Activated naive CD8-positive, alpha-beta T cell treated with anti-CD3 and anti-CD28 coated beads, Interleukin-2, amount 10 ng/mL, durations not matched to agents 7 days and 5 days (primary cell): ENCODE measurements around the gene MCU. TPM values are rescaled to one million over a fixed set of nuclear protein-coding genes. Genes with fewer than 3 reads are reported as not detected.
A peak's percentile ranks its signal among the peaks of the same experiment; 100 is the strongest.

Experiments
- ATAC-seq: fragments of 150-1000 bp; cut with Tn5 transposase; one replicate; pipeline ENCODE4 v1.10.0; 2021; ENCODE audit warnings: low read depth, moderate library complexity
- POLR2A ChIA-PET: fragments of 350-600 bp; sonication (Branson Sonifier 250); formaldehyde crosslinking; loops from one replicate; lab custom pipeline; 2021; ENCODE audit warnings: antibody characterized with exemption; lab: Charles Lee
- DNase-seq: peaks from one replicate; pipeline ENCODE4 v3.0.0; 2021
- H3K27ac Mint-ChIP-seq: one replicate; pipeline ENCODE4 v1.8.0; 2022; ENCODE audit warnings: mild to moderate bottlenecking, mixed read lengths
- H3K27me3 Mint-ChIP-seq: one replicate; pipeline ENCODE4 v1.8.0; 2022; ENCODE audit warnings: mild to moderate bottlenecking, moderate library complexity, mixed read lengths
- H3K36me3 Mint-ChIP-seq: one replicate; pipeline ENCODE4 v1.8.0; 2021; ENCODE audit warnings: mild to moderate bottlenecking, mixed read lengths
- H3K4me1 Mint-ChIP-seq: one replicate; pipeline ENCODE4 v1.8.0; 2021; ENCODE audit warnings: mixed read lengths
- H3K4me3 Mint-ChIP-seq: one replicate; pipeline ENCODE4 v1.8.0; 2022; ENCODE audit warnings: mild to moderate bottlenecking, moderate library complexity, mixed read lengths
- H3K9me3 Mint-ChIP-seq: one replicate; pipeline ENCODE4 v1.8.0; 2021; ENCODE audit warnings: mixed read lengths
- total RNA-seq, 2 experiments: library from RNA; stranded (reverse); gene quantifications; one replicate each; pipeline ENCODE4 v1.2.3, GENCODE V29; 2021

MCU gene
- total RNA-seq, 2 experiments from 2014 or later, result 12.2 to 14.3 TPM

DNA sequence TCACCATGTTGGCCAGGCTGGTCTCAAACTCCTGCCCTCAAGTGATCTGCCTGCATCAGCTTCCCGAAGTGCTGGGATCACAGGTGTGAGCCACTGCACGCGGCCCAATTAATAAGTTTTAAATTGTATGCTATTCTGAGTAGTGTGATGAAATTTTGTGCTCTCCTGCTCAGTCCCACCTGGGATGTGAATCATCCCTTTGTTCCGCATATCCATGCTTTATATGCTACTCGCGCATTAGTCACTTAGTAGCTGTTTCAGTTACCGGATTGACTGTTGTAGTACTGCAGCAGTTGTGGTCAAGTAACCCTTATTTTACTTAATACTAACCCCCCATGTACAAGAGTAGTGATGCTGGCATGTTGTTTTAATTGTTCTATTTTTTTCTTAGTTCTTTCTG, 154.3 kb downstream of the MCU start:
- peaks cover 5% of the 10 kb centered on the region for H3K36me3 Mint-ChIP-seq
- no peak overlapping the region for H3K4me3 Mint-ChIP-seq
- H3K27me3 Mint-ChIP-seq, result no peaks in the 10 kb centered on the region
- H3K27ac Mint-ChIP-seq, result no peak overlapping the region
- no peaks in the 10 kb centered on the region for H3K4me1 Mint-ChIP-seq
- DNase-seq (no peak), ATAC-seq (no peak)
- peaks cover 2% of the 10 kb centered on the region for H3K9me3 Mint-ChIP-seq
- POLR2A ChIA-PET, result no interaction called here

DNA sequence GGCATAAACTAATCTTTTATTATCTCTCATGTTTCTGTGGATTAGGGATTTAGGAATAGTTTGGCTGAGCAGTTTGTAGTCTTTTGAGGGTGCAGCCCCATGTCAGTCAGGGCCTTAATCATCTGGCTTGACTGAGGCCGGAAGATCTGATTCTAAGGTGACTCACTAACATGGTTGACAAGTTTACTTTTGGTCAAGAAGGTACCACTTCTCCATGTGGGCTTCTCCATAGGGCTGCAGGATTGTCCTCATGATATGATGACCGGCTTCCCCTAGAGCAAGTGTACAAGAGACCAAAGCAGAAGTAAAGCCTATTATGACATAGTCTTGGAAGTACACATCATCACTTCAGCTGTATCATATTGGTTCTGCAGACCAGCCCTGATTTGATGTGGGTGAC, 155.7 kb downstream of the MCU start:
- Mint-ChIP-seq H3K4me1 (no peaks in the 10 kb centered on the region), H3K27me3 (no peaks in the 10 kb centered on the region), H3K4me3 (no peak overlapping the region), H3K36me3 (peaks cover 7% of the 10 kb centered on the region), H3K9me3 (peaks cover 4% of the 10 kb centered on the region), H3K27ac (no peak overlapping the region)
- ATAC-seq (no peak), DNase-seq (no peak)
- POLR2A ChIA-PET, result no interaction called here

DNA sequence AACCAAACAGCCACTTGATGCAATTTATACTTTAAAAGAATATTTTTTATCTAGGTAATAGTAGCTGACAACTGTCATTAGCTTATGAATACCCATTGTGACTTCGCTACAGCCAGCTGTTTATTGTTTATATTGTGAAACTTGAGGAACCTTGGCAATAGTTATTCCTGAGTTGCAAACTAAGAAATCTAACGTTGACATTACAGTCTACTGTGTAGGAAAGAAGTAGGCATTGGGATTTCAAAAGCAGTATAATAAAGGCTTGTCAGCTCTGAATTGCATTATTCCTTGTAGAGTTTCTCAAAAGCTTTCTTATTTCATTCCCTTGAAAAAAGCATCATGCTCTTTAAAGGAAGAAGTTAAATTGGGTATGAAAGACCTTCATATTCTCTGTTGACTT, 158.9 kb downstream of the MCU start:
- POLR2A ChIA-PET, result no interaction called here
- Mint-ChIP-seq H3K36me3 (peaks cover 7% of the 10 kb centered on the region), H3K9me3 (peaks cover 4% of the 10 kb centered on the region), H3K4me3 (no peak overlapping the region), H3K27ac (no peak overlapping the region), H3K27me3 (no peaks in the 10 kb centered on the region), H3K4me1 (no peaks in the 10 kb centered on the region)
- ATAC-seq, result no peak
- no peak for DNase-seq

DNA sequence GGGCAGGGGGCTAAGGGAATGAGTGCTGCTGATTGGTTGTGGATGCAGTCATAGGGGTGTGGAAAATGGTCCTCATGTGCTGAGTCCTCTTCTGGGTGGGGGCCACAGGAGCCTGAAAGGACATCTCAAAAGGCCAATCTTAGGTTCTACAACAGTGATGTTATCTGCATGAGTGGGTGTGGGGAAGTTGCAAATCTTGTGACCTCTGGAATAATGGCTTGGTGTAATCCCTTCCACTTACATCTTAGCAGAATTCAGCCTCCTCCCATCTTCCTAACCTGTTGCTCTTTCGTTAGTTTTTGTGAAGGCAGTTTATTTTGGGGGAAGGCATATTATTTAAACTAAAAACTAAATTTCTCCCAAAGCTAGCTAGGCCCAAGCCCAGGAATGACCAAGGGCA, 159.6 kb downstream of the MCU start:
- Mint-ChIP-seq H3K27ac (no peak overlapping the region), H3K9me3 (peaks cover 4% of the 10 kb centered on the region), H3K36me3 (peaks cover 7% of the 10 kb centered on the region), H3K4me3 (no peak overlapping the region), H3K27me3 (no peaks in the 10 kb centered on the region), H3K4me1 (no peaks in the 10 kb centered on the region)
- ATAC-seq (no peak), DNase-seq (no peak)
- POLR2A ChIA-PET, result no interaction called here

DNA sequence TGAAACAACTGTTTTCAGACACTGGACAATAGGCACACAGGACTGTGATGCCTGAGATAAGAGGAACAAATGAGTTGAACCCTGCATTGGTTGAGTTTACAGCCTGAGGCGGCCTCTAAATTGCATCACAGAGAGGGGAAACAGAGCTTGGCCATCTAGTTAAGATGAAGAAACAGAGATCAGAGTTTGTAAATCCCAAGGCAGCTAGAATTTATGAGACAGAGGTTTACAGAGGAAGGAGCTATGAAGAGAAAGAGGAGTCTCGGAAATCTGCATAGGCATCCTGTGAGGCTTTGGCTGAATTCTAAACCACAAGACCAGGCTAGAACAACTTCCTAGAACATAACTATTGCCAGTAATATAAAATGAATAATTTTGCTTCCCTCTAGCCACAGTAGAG, 160.6 kb downstream of the MCU start:
- H3K27ac Mint-ChIP-seq, result no peak overlapping the region
- no peak for ATAC-seq
- POLR2A ChIA-PET, result no interaction called here
- no peak overlapping the region for H3K4me3 Mint-ChIP-seq
- no peaks in the 10 kb centered on the region for H3K27me3 Mint-ChIP-seq
- peaks cover 7% of the 10 kb centered on the region for H3K36me3 Mint-ChIP-seq
- peaks cover 4% of the 10 kb centered on the region for H3K9me3 Mint-ChIP-seq
- no peak for DNase-seq
- H3K4me1 Mint-ChIP-seq, result no peaks in the 10 kb centered on the region

- peaks cover 2% of the 10 kb centered on the region for H3K9me3 Mint-ChIP-seq
Measured at GRCh38 chr10:72855129-72855528, 163.2 kb downstream of the MCU start.

GRCh38 chr10:72855790-72856189, 163.8 kb downstream of the MCU start:
- no peak overlapping the region for H3K27ac Mint-ChIP-seq
- ATAC-seq (no peak), DNase-seq (no peak)
- H3K9me3 Mint-ChIP-seq, result peaks cover 2% of the 10 kb centered on the region
- H3K27me3 Mint-ChIP-seq, result no peaks in the 10 kb centered on the region
- peaks cover 2% of the 10 kb centered on the region for H3K36me3 Mint-ChIP-seq
- no peak overlapping the region for H3K4me3 Mint-ChIP-seq
- H3K4me1 Mint-ChIP-seq, result no peaks in the 10 kb centered on the region
- POLR2A ChIA-PET, result no interaction called here

More at GRCh38 chr10:72855129-72855528, 163.2 kb downstream of the MCU start:
- ATAC-seq (no peak), DNase-seq (no peak)
- no peaks in the 10 kb centered on the region for H3K4me1 Mint-ChIP-seq
- POLR2A ChIA-PET, result no interaction called here
- no peak overlapping the region for H3K27ac Mint-ChIP-seq
- H3K36me3 Mint-ChIP-seq, result peaks cover 2% of the 10 kb centered on the region
- H3K4me3 Mint-ChIP-seq, result no peak overlapping the region
- H3K27me3 Mint-ChIP-seq, result no peaks in the 10 kb centered on the region

DNA sequence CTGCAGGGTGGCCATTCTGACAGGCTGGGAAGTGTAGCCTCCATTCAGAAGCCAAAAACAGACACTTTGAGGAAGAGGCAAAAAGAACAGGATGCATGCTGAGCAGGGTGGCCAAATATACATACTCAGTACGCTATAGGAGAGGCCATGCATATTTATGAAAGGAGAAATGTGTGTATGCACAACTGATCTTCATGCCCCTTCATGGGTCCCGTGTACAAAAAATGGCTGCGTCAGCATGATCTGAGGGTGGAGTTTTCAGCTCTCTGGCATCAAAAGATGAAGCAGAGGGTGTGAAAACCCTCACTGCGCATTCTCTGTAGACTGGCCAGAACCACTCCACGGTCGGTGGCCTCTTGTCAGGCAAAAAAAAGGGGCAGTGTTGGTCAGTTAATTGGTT, 166.1 kb downstream of the MCU start:
- POLR2A ChIA-PET, result no interaction called here
- Mint-ChIP-seq H3K4me1 (no peaks in the 10 kb centered on the region), H3K4me3 (no peak overlapping the region), H3K27ac (no peak overlapping the region), H3K36me3 (peaks cover 3% of the 10 kb centered on the region), H3K27me3 (no peaks in the 10 kb centered on the region), H3K9me3 (no peaks in the 10 kb centered on the region)
- DNase-seq (no peak), ATAC-seq (no peak)

DNA sequence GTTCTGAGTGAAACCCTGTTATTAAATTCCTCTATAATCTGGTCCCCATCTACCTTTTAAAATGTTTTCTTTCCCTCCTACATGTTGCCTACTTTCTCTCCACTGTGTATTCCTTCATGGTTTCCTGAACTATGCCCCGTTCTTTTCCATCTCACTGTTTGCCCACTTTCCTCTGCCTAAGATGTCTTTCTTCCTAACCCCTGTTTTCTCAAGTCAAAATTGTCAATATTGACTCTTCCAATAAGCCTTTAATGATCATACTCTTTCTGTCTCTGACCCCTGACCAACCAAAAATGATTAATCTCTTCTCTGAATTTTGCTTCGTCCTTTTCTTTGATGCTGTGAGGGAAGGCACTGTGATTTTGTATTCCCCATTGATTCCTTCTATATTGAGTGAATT, 171.0 kb downstream of the MCU start:
- Mint-ChIP-seq H3K4me1 (no peaks in the 10 kb centered on the region), H3K4me3 (no peak overlapping the region), H3K27ac (no peak overlapping the region), H3K36me3 (peaks cover 4% of the 10 kb centered on the region), H3K9me3 (no peaks in the 10 kb centered on the region), H3K27me3 (no peaks in the 10 kb centered on the region)
- POLR2A ChIA-PET, result no interaction called here
- no peak for ATAC-seq
- DNase-seq, result no peak

DNA sequence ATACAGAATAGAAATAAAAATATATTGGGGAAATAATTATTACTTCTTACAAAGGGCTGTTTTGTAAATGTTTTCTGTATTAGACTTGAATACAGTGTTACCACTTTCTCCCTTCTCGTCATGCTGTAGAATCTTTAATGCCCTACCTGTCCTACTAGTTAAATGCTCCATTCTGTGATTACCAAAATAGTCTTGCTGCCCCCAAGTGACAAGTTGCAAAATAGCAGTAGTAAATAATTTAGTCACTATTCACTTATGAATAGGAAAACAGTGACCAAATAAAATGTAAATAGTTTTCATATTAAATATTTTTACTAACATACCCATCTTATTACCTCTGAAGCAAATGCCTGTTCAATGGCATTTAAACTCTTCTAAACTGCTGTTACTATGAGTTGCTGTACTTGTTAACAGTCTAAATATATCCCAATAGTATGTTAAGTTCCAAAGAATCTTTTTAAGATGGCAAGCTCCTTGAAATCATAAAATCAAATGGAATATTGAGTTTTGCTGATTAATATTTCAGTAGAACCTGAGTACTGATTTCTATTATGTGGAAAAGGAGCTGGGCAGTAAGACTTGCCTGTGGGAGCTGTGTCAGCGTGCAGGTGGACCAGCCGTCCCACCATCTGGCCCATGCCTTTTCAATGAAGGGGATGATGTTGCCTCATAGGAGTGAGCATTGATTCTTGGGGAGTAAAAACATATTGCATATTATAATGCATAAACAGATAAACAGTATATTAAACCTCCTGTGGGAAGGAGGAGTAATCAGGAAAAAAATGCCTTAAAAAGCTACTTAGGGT, 183.5 kb downstream of the MCU start:
- H3K27ac Mint-ChIP-seq, result no peak overlapping the region
- ATAC-seq (peak; percentile 39), DNase-seq (no peak)
- POLR2A ChIA-PET, result no interaction called here
- H3K4me3 Mint-ChIP-seq, result no peak overlapping the region
- peaks cover 3% of the 10 kb centered on the region for H3K9me3 Mint-ChIP-seq
- H3K36me3 Mint-ChIP-seq, result peaks cover 13% of the 10 kb centered on the region
- no peaks in the 10 kb centered on the region for H3K4me1 Mint-ChIP-seq
- no peaks in the 10 kb centered on the region for H3K27me3 Mint-ChIP-seq

DNA sequence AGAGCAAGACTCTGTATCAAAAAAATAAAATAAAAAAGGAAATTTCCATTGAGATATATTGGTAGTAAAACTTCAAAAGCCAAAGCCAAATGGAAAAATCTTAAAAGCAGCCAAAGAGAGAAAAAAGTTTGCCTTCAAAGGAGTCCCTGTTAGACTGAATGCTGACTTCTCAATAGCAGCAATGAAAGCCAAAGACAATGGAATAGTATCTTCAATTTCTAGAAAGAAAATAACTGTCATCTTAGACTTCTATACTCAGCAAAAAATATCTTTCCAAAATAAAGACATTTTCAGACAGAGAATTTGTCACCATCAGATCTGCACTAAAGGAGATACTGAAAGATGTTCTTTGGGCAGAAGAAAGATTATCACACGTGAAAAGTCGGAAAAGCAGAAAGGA, 187.3 kb downstream of the MCU start:
- ATAC-seq, result no peak
- no peak for DNase-seq
- Mint-ChIP-seq H3K27ac (no peak overlapping the region), H3K27me3 (no peaks in the 10 kb centered on the region), H3K9me3 (peaks cover 10% of the 10 kb centered on the region), H3K36me3 (peaks cover 17% of the 10 kb centered on the region), H3K4me3 (no peak overlapping the region), H3K4me1 (no peaks in the 10 kb centered on the region)
- POLR2A ChIA-PET, result no interaction called here

DNA sequence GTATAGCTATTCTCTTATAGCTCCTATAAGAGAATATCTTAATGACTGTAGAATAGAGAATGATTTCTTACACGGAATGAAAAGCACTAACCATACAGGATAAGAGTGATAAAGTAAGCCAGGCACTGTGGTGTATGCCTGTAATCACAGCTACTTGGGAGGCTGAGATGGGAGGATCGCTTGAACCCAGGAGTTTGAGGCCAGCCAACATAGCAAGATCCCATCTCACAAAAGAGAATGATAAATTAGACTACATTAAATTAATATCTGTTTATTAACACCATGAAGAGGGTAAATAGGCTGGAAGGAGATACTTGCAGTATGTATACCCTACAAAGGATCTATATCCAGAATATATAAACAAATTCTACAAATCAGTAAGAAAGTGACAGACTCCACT, 189.3 kb downstream of the MCU start:
- H3K9me3 Mint-ChIP-seq, result peaks cover 10% of the 10 kb centered on the region
- H3K4me1 Mint-ChIP-seq, result no peaks in the 10 kb centered on the region
- peaks cover 27% of the 10 kb centered on the region for H3K36me3 Mint-ChIP-seq
- ATAC-seq, result no peak
- no peak overlapping the region for H3K27ac Mint-ChIP-seq
- H3K27me3 Mint-ChIP-seq, result no peaks in the 10 kb centered on the region
- no peak overlapping the region for H3K4me3 Mint-ChIP-seq
- POLR2A ChIA-PET, result no interaction called here
- DNase-seq, result no peak

- ATAC-seq (no peak), DNase-seq (no peak)
- POLR2A ChIA-PET, result no interaction called here
- Mint-ChIP-seq H3K4me3 (no peak overlapping the region), H3K27ac (no peak overlapping the region), H3K4me1 (peaks cover 11% of the 10 kb centered on the region), H3K27me3 (no peaks in the 10 kb centered on the region), H3K36me3 (peaks cover 34% of the 10 kb centered on the region), H3K9me3 (peaks cover 8% of the 10 kb centered on the region)
Measured at GRCh38 chr10:72883861-72884260, 191.9 kb downstream of the MCU start.

DNA sequence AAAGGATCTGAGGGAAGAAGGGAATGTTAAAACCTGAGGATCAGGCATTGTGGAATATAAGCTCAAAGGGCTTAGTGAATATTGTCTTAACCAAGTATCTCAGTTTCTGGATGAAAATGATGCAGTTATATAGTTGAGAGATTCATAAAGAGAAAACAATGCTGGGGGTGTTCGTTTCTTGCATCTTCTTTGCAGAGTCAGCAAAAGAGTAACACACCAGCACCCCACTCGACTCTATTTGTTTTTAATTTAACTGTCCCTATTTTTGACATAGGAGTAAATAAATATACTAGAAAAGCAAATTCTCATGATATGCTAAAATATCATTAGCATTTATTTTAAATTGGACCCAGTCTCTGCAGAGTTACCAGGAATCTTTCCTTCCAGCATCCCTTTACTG, 194.0 kb downstream of the MCU start:
- no peaks in the 10 kb centered on the region for H3K27me3 Mint-ChIP-seq
- no peak for DNase-seq
- peaks cover 11% of the 10 kb centered on the region for H3K4me1 Mint-ChIP-seq
- POLR2A ChIA-PET, result no interaction called here
- no peak overlapping the region for H3K4me3 Mint-ChIP-seq
- ATAC-seq, result no peak
- H3K36me3 Mint-ChIP-seq, result peaks cover 33% of the 10 kb centered on the region
- no peak overlapping the region for H3K27ac Mint-ChIP-seq
- peaks cover 7% of the 10 kb centered on the region for H3K9me3 Mint-ChIP-seq
